CMK (cell line): ENCODE measurements around the gene TM9SF2.

Source experiments
- DNase-seq: peaks from one replicate; pipeline ENCODE4 v3.0.0-alpha.2; 2010; ENCODE audit warnings: low read depth

TM9SF2 gene

DNA sequence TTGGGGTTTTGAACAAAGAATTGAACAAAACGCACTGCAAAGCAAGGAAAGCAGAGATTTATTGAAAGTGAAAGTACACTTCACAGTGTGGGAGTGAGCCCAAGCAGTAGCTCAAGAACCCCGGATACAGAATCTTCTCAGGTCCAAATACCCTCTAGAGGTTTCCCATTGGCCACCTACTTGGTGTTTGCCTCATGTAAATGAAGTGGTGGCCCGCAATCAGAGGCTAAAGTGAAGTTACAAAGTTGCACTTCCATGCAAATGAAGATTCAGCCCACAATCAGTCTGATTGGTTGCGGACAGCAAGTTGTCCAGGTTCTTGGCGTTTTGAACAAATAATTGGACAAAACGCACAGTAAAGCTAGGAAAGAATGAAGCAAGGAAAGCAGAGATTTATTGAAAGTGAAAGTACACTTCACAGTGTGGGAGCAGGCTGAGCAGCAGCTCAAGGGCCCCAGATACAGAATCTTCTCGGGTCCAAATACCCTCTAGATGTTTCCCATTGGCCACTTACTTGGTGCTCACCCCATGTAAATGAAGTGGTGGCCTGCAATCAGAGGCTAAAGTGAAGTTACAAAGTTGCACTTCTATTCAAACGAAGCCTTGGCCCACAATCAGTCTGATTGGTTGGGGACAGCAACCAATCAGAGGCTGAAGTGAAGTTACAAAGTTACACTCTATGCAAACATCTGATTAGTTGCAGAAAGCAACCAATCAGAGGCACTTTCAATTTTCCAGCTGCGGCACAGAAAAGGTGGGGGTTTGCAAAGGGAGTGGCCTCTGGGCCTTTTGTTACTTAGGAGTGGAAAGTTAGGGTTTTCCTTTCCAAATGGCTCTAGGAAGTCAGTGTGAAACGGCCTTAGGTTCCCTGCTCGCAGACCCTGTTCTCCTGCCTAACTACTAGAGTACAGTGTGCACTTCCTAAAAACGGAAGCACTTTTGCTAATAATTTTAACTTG, 4.8 kb upstream of the TM9SF2 start:
- DNase-seq = peak; percentile 88

DNA sequence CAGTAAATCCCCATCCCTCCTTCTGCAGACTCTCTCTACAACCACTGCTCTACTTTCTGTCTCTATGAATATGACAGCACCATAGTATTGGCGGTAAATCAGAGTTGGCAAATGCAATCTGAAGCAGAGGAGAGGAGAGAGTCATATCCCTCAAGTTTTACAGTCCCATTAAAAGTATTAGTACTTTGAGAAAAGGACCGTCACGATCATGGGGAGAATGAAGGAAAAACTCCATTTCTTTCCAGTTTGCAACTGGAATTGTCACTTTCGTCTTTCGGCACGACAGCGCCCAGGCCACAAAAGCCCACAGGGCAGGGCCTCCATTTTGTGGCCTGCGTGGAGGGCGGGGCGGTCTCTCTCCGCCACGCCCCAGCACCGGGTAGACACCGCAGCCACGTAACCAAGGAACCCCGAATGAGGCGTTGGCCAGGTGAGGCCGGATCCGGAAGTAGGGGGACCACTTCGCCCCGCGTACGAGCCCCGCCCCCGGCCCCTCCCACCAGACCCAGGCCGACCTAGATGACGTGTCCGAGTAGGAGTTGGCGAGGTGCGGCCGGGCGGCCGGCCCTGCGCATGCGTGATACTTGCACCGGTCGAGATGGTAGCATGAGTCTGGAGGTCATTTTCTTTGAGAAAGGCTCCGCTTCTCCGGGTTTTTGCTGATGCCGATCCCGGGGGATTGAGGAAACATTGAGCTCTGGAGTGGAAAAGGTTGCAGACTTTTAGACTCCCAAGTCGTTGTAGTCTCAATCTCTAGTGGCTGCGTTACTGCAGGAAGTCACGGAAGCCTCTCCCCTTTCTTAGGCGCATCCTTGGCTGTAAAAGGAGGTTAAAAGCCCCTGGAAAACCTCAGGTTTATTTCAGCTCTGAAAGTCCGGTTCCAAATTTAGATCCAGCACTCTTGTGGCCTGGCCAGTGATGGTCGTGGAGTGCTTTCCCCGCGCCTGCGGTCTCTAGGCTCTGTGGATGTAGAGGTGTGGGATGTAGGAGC, 2.8 kb upstream of the TM9SF2 start:
- peak; percentile 100 for DNase-seq

DNA sequence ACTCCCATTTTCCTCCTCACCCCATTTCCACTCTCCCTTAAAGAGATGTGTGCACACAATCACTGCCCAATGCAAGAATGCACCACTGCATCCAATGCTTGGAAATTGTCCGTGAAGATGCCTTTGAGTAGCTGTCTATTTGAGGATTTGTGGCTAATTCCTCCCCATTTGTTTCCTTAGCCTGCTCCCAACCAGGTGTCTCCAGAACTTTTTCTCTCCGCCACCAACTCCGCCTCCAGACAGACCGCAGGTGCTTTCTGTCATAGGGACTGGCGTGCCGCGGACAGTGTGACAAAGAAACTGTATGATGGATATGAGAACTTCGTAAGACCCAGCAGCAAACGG, 461 bp upstream of the TM9SF2 start:
- no peak for DNase-seq

DNA sequence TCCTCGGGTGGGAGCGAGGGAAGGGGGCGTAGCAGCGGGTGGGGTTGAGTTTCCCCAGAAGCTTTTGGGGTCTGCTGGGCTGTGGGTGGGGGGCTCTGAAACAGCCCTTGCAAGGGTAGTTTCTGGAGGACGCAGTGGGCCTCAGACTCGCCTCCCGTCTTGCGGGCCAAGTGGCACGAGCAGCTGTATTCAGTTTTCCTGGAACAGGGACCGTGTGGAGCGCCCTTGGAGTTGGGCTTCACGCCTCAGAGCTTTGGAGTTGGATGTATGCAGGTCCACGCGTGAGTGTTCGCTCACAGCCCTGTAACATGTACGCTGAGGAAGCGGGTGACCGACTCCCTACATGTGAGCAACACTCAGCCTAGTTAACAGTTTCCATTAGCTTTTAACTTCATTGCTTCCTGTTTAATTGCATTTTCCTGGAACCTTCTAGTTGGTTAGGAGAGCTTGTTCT, 603 bp downstream of the TM9SF2 start:
- DNase-seq = no peak

DNA sequence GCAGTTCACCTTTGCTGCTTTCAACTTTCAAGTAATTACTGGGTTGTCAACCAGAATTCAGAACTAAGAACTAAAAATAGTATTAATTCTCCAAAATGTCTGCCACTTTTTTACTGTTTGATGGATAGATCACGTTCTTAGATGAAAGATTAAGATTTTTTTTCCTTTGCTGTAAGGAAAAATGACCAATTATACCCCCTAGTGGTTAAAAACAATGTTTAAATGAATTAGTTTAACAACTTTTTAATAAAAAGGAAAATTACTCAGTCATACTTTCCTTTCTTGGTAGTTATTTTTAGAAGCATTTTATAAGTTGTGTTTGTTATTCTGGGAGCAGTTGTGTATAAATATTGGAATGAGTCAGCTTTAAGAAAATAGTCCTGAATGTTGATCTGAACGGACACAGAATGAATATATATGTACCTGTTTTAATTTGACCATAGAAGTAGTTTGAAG, 4.6 kb downstream of the TM9SF2 start:
- no peak for DNase-seq

DNA sequence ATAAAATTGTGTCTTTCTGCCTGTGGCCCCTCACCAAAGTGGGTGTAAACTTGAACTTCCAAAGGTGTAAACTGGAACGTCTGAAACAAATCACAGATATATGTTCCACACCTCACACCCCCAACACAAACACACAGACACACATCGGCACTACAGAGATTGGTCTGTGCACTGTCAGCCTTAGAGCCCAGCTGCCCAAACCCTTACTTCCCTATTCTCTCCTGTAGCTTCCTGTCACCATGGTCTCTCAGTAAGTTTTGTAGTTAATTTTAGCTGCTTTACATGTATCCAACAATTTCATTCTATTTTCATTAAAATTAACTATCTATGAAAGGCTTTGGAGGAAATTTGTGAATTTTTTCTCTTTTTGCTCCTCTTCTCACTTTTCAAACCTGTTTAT, 5.4 kb downstream of the TM9SF2 start:
- no peak for DNase-seq

DNA sequence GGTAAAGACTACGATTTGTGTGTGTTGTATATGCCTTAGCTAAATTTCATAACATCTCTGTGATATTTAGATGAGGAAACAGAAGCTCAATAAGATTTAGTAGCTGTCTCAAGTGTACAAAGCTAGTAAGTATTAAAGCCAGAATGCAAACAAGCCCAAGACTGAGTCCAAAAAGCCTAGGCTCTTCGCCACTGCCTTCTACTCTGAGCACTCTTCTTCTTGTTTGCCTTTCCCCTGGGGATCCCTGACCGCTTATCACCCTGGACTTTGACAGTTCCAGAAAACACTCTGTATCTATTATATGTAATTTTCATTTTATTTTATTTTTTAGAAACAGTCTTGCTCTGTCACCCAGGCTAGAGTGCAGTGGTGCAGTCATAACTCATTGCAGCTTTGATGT, 5.8 kb downstream of the TM9SF2 start:
- no peak for DNase-seq

DNA sequence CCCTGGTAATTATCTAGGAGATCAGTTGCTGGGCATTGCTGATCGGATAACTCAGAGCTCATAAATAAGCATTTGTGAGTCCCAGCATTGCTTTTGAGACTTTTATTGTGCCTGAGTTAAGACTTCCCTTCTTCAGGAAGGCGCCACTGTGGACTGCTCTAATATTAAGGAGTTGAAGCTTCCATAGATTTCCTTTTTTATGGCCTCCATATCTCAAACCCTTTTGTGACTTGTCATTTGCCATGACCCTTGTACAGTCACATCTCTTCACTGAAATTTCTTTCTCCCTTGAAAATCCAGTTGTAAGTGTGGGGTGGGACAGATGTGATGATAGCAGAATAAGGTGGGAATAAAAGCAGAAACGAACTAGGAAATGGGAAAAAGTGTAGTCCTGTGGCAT, 6.3 kb downstream of the TM9SF2 start:
- DNase-seq = no peak

DNA sequence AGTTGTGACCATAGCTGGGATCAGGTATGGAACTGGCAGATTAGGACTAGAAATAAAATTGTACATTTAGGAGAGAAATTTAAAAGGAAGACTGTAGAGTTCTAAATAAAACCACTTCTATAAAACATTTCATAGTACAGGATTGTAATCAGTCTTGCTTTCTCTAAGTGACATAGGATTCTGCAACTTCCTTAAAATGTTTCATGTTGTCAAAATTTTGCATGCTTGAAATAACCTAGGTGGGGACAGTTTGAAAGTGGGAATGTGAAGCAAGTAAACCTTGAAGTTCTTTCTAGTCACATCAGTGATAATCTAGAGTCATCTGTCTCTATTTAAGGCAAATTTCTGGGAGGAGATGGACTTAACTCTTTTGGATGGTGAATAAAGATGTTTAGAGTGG, 6.7 kb downstream of the TM9SF2 start:
- DNase-seq = no peak

DNA sequence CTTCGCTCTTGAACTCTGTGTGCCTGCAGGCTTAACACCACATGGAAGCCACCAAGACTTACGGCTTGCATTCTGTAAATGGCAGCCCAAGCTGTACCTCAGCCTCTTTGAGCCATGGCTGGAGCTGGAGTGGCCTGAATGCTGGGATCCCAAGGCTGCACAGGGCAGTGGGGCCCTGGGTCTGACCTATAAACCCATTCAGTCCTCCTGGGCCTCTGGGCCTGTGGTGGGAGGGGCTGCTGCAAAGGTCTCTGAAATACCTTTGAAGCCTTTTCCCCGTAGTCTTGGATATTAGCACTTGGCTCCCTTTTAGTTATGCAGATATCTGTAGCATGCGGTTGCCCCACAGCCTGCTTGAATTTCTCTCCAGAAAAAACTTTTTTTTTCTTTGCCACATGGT, 8.2 kb downstream of the TM9SF2 start:
- DNase-seq = no peak

DNA sequence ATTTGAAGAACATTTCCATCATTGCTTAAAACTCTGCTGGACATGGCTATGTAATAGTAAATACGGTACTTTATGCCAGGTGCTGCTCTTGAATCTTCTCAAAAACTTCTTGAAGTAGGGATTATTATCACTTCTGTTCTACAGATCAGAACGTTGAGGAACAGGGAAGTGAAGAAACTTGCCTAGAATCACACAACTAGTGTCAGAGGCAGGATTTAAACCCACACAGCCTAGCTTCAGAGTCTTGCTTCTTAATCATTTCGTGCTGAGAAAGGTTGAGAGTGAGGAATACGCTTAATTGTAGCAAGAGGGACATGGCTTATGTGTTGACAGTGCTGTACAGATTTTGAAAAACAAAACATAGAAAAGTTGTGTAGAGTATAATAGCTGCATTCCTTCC, 13.5 kb downstream of the TM9SF2 start:
- no peak for DNase-seq

DNA sequence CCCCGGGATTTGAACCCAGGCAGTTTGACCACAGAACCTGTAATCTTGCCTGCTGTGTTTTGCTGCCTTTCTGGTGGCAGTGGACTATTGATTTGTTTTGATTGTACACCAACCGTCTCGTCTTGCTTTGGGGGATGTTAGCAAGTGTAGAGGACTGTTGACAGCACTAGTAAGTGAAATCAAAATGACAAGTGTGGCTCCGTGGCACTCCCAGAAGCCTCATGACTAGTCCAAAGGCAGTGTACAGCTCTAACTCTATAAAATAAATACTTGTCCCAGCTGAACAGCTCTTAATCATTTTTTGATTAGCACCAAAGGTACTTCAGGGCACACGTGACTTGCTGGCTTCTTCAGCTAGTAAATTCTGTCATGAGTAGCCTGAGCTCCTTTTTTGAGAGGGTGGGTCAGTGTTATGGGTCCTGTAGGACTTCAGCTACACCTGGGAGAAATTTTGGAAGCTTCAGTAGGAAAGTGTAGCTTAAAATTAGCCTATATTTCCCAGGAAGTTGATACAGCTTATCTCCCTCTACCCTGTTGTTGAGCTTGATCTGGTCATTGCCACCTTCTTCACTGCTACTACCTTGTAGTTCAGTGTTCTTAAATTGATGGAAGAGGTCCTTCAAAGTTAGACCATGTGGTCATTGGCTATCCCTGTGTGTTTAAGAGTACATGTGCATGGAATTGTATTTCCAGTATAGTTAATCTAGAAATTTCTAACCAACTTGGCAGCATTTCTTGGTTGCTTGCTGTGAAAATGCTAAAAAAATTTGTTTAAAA, 15.1 kb downstream of the TM9SF2 start:
- no peak for DNase-seq

DNA sequence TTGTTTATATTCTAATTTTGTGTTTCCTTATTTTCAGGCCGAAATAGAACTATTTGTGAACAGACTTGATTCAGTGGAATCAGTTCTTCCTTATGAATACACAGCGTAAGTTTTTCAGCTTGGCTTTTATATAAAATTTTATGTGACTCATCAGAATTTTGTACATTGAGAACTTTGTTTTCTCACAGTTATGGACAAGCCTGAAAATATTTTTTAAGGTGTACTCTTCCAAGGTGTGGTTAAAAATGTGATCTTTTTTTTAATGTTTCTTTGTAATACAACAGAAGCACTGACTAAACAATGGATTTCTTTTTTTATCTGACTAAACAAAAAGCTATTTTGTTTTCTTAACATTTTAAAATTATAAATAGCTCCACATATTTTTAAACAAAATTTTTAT, 16.3 kb downstream of the TM9SF2 start:
- no peak for DNase-seq

DNA sequence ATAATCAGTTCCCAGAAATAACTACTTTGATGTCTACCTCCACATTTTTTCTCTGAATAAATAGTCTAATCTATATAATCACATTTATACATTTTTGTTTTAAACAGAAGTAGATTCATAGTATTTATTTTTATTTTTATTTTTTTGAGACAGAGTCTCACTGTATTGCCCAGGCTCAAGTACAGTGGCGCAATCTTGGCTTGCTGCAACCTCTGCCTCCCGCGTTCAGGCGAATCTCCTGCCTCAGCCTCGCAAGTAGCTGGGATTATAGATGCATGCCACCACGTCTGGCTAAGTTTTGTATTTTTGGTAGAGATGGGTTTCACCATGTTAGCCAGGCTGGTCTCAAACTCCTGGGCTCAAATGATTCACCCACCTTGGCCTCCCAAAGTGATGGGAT, 16.7 kb downstream of the TM9SF2 start:
- no peak for DNase-seq

DNA sequence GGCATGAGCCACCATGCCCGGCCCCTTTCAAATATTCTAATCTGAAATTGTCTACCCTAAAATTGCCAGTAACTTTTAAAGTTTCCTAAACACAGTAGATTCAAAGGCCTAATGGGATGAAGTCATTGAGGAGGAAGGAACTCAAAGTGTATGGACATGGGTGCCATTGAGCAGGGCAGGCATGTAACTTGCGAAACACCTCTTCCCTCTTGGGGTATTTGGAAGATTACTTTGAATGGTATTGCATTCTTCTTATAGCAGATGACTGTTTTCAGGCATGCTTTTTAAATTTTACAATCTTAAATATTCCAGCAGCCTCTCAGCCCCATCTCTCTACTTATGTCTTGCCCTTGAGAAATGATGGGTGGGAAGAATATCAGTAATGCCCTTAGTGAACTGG, 21.0 kb downstream of the TM9SF2 start:
- no peak for DNase-seq

DNA sequence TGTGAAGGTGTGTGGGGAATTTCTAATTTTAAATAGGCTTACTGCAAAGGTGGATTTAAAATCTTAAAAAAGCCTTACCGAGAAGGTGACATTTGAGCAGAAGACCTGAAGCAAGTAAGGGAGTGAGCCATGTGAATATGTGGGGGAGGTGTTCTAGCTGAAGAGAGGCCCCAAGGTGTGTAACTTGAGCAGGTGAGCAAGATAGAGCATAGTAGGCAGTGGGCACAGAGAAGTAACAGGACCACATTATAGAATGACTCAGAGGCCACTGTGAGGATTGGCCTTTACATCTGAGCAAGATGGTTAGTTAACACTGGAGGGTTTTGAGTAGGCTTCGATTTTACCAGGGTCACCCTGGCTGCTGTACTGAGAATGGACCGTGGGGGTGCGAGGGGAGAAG, 22.6 kb downstream of the TM9SF2 start:
- DNase-seq = no peak

DNA sequence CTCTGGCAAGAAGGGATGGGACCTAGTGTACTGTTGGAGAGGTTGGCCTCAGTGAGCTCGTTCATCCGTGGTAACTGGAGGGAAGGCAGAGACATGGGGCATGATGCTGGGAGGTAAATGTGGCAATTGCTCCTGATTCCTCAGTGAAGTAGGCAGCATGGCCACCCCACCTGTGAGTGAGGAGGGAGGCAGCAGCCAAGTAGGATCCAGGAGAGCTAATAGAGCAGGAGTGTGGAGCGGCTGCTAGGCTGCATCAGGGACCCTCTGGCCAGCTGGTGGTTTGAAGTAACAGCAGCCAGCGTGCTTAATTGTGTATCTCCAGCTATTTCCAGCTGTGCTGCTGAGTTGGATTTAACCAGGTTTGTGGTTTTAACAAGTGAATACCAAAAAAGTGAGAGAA, 24.7 kb downstream of the TM9SF2 start:
- no peak for DNase-seq

DNA sequence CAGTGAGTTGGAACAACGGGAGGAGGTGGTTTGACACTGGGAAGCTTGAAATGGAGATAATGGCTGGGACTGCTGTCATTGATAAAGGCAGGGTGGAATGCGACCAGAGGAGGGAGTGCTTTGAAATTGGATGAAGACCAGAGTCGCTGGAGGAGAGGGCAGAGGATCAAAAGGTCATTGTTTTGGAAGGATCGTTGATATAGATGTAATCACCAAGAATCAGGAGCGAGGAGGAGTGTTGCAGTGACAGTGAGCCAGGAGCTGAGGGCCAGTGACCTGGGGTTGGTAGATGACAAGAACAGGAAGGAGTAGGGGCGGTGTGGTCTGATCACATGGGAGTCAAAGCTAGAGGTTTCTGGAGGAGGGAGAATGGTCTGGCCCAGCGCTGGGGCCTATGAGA, 25.3 kb downstream of the TM9SF2 start:
- DNase-seq = no peak

DNA sequence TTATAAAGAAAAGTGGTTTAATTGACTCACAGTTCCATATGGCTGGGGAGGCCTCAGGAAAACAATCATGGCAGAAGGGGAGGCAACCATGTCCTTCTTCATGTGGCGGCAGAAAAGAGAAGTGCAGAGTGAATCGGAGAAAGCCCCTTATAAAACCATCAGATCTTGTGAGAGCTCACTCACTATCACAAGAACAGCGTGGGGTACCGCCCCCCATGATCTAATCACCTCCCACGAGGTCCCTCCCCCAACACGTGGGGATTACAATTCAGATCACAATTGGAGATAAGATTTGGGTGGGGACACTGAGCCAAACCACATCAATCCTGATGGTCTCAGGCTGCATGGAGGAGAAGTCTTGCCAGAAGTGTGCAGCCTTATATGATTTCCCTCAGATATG, 26.0 kb downstream of the TM9SF2 start:
- no peak for DNase-seq

DNA sequence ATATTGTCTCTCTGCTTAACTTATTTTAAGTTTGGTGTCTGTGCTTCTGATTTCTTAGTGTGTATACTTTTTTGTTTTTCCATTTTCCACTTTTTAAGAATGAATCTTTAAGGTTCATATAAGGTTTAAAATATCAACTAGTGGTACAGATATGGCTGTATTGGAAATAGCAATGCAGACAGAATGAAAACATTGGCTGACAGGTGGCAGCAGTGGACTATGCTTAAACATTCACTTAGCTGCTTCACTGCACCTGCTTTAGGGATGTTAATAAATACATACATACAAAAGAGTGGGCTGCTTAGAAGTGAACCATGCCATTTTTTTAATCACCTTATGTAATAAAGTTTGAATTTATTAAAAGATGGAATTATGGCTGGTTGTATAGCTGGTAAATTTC, 27.3 kb downstream of the TM9SF2 start:
- no peak for DNase-seq

DNA sequence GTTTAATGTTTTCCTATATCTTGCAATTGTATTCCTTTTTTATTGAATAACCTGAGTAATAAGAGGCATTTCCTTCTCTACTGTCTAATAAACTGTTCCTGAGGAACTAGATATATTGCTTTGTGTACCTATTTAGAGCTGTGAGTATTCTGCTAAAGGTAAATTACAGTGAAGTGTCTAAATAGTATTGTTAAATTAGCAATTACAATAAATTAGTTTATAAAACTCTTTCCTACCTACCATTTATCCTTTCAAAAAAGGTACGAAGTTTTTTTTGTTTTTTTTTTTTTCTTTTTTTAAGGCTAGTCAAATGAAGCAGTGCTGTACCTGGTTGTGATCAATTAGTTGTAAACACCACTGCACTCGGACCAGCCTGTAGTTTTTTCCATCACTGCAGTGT, 34.8 kb downstream of the TM9SF2 start:
- DNase-seq = no peak

DNA sequence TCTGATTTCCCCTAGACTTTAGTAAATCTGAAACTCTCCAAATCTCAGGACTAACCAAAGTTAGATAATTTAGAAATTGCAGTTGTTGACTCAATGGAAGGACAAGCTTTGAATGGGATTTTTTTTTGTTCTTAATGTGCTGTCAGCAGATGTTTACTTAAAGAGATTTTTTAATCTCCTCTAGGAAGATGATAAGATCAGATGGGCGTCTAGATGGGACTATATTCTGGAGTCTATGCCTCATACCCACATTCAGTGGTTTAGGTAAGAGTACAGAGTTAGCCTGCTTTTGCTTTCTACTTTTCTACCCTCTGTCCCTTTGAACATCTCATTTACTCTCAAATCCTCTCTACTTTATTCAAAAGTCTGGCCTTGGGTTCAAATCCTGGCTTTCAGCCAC, 39.3 kb downstream of the TM9SF2 start:
- DNase-seq = no peak
